HFFc6 (cell line): ENCODE results near the gene ATRN. TPM values are rescaled to one million over a fixed set of nuclear protein-coding genes. Genes with fewer than 3 reads are reported as not detected.

Experiments
- DNase-seq: peaks from one replicate; pipeline ENCODE4 v3.0.0-alpha.2; 2018
- H3K27ac Mint-ChIP-seq: 2 replicates; pipeline ENCODE4 v1.8.0; 2020; ENCODE audit warnings: mild to moderate bottlenecking, mixed read lengths
- H3K27me3 Mint-ChIP-seq: 2 replicates; pipeline ENCODE4 v1.8.0; 2021; ENCODE audit warnings: mild to moderate bottlenecking, moderate library complexity, mixed read lengths; ENCODE audit not compliant: insufficient read depth
- H3K36me3 Mint-ChIP-seq: 2 replicates; pipeline ENCODE4 v1.8.0; 2021; ENCODE audit warnings: low read depth, mixed read lengths
- H3K4me1 Mint-ChIP-seq: 2 replicates; pipeline ENCODE4 v1.8.0; 2020; ENCODE audit warnings: low read depth, mixed read lengths
- H3K4me3 Mint-ChIP-seq: 2 replicates; pipeline ENCODE4 v1.8.0; 2020; ENCODE audit warnings: mild to moderate bottlenecking, moderate library complexity, mixed read lengths
- H3K9me3 Mint-ChIP-seq: 2 replicates; pipeline ENCODE4 v1.8.0; 2020; ENCODE audit warnings: mild to moderate bottlenecking, mixed read lengths
- CTCF ChIP-seq: fragments of 200-600 bp; sonication (generic); IDR thresholded peaks from 2 replicates; pipeline ENCODE4 v1.5.0; 2021; ENCODE audit warnings: antibody characterized with exemption, mild to moderate bottlenecking
- total RNA-seq, 6 experiments: library from RNA; stranded (reverse); fragmentation: NEBNext Ultra II Directional; extraction: Animal tissue kit (Norgen Biotek cat#: 25700); gene quantifications; 2 replicates in 1 of 6; 3 replicates in 5 of 6; pipeline ENCODE4 v1.2.3, GENCODE V29; 2021

The ATRN gene
- total RNA-seq, 6 experiments from 2014 or later: 27.5 to 33.0 (median 29.6) TPM

GRCh38 chr20:3678856-3679720 is 208.3 kb downstream of the ATRN start:
- H3K4me3 Mint-ChIP-seq: peak overlapping the region; percentile 98
- peaks cover 3% of the 10 kb centered on the region; the same call in 1 of the 2 replicates for H3K27me3 Mint-ChIP-seq
- H3K36me3 Mint-ChIP-seq: peaks cover 23% of the 10 kb centered on the region; the same call in 1 of the 2 replicates
- peak overlapping the region; percentile 99 for H3K27ac Mint-ChIP-seq
- DNase-seq: no peak
- peaks cover 40% of the 10 kb centered on the region for H3K4me1 Mint-ChIP-seq
- no peak for TF ChIP-seq CTCF
- H3K9me3 Mint-ChIP-seq: no peaks in the 10 kb centered on the region

GRCh38 chr20:3679749-3680700 is 209.2 kb downstream of the ATRN start:
- peaks cover 3% of the 10 kb centered on the region; the same call in 1 of the 2 replicates for H3K27me3 Mint-ChIP-seq
- H3K27ac Mint-ChIP-seq: peak overlapping the region; percentile 99
- peak; percentile 96 for DNase-seq
- peaks cover 21% of the 10 kb centered on the region; the same call in 1 of the 2 replicates for H3K36me3 Mint-ChIP-seq
- peaks cover 47% of the 10 kb centered on the region for H3K4me1 Mint-ChIP-seq
- H3K9me3 Mint-ChIP-seq: no peaks in the 10 kb centered on the region
- no peak for TF ChIP-seq CTCF
- H3K4me3 Mint-ChIP-seq: peak overlapping the region; percentile 98

GRCh38 chr20:3680701-3681351 is 210.0 kb downstream of the ATRN start:
- Mint-ChIP-seq H3K36me3 (peaks cover 17% of the 10 kb centered on the region; the same call in 1 of the 2 replicates), H3K27me3 (peaks cover 3% of the 10 kb centered on the region; the same call in 1 of the 2 replicates), H3K9me3 (no peaks in the 10 kb centered on the region), H3K4me1 (peaks cover 55% of the 10 kb centered on the region), H3K27ac (peak overlapping the region; percentile 99), H3K4me3 (peak overlapping the region; percentile 98)
- DNase-seq: no peak
- no peak for TF ChIP-seq CTCF

- DNase-seq: no peak
- no peaks in the 10 kb centered on the region for H3K9me3 Mint-ChIP-seq
- H3K4me3 Mint-ChIP-seq: peak overlapping the region; percentile 98
- peaks cover 3% of the 10 kb centered on the region; the same call in 1 of the 2 replicates for H3K27me3 Mint-ChIP-seq
- H3K27ac Mint-ChIP-seq: peak overlapping the region; percentile 99
- TF ChIP-seq CTCF: no peak
- H3K4me1 Mint-ChIP-seq: peaks cover 62% of the 10 kb centered on the region
- peaks cover 17% of the 10 kb centered on the region; the same call in 1 of the 2 replicates for H3K36me3 Mint-ChIP-seq
These were observed 210.6 kb downstream of the ATRN start for GRCh38 chr20:3681352-3681930.
